ENCODE results near the gene ATP6V0E2.

- TF ChIP-seq CTCF (IDR thresholded peaks at IDR 0.05; ENCODE audit: low read depth, low read length) (no peak), EZH2phosphoT487 (IDR thresholded peaks at IDR 0.05; ENCODE audit: low read depth) (no peak)
These were observed 5.0 kb upstream of the ATP6V0E2 start for GRCh38 chr7:149868623-149869290.
